Epidermal melanocyte (primary cell): ENCODE results near the gene MORF4L1.
"Not testable (repeated sequence)": the region's sequence is repeated elsewhere in the genome, so short reads cannot be mapped to it uniquely, and the experiment has no call there.

ENCODE experiments used
- DNase-seq: peaks from one replicate; pipeline ENCODE4 v3.0.0; 2011; ENCODE audit warnings: low spot score; ENCODE audit not compliant: insufficient read length

MORF4L1 gene

DNA sequence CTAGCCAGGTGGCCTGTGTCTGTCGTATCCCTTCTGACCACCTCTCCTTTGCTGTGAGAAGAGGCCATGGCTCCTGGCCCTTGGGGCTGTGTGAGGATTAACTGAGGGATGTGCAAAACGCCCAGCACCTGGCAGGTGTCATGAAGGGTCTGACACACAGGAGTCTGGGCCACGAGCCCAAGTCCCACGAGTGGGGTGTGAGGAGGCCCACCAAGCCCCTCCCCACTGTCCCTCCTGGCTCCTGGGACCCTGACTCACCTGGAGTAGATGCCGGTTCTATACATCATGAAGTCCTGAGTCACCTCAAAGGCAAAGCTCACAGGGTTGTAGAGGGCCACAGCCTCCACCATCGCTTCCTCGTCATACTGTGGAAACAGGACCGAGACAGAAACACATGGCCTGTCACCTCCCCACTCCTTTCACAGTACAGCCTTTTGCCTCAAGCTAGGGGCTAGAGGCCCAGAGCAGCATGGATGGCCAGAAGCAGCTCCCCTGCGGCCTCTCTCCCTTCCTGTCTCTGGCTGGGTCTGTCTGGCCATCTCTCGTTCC is 52.5 kb downstream of the MORF4L1 start:
- no peak for DNase-seq

- no peak for DNase-seq
These were observed 53.5 kb downstream of the MORF4L1 start for GRCh38 chr15:78925956-78926743.

GRCh38 chr15:78927077-78927790 is 54.5 kb downstream of the MORF4L1 start:
- DNase-seq, result no peak

- not testable (repeated sequence) for DNase-seq
These were observed 55.5 kb downstream of the MORF4L1 start for GRCh38 chr15:78928176-78928575.

GRCh38 chr15:78928616-78929093 is 56.0 kb downstream of the MORF4L1 start:
- no peak for DNase-seq

DNA sequence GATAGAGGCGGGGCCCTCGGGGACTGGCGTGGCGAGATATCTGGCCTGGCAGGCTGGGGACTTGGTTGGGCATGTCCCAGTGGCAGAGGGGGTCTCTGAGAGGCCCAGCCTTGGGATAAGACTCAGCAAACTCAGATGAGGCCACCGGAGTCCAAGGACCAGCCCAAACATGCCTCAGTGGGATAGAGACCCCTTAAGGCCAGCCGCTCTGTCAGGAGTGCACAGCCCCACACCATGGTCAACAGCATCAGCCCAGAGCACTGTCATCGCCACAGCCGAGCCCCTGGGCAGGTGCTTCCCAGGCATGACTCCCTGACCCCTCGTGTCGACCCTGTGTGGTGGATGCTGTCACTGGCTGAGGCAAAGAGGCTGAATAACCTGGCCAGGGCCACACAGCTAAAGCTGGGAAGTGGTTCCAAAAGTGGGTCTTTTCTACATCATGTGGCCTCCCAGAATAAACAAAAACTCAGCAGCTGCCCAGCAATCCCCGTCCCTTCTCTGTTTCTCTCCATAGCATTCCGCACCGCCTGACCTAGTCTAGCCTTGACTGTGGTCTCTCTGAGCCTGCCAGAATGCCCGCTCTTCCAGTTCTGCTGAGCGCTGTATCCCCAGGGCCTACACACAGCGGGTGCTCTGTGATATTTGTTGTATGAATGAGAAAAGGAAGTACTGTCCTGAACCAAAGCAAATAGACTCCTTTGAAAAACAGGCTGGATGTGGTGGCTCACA is 57.0 kb downstream of the MORF4L1 start:
- DNase-seq, result no peak

DNA sequence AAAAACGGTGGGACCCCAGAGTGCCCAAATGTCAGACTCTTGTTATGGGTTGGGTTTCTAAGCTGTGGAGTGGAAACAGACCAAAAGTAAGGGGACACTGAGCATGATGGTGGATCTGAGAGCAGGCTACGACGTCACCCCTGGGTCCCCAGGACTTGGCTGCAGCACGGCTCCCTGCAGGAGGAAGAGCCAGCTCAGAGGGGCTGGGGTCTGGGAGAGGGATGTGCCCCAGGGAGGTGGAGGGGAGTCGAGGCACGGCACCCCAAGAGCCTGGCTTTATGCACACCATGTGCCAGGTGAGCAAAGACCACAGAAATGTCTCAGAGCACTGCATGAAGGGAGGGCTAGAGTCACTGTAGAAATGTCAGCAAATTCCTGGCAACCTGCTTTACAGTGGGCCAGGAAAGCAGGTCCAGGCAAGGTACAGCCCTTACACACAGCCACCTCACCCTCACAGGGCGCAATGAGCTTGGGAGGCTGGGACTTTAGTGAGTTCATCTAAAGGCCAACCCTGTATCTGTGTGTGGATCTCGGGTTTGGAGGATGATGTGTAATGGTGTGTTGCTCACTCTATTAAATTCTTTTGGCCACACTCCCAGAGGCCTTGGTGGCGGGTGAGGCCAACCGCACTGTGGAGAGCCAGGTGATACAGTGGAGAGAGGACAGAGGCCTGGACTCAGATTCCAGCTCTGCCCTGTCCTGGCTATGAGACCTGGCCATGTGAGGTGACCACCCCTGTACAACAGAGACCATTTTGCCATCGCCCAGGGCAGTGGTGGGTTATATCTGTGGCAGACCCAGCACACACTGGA is 58.1 kb downstream of the MORF4L1 start:
- no peak for DNase-seq

DNA sequence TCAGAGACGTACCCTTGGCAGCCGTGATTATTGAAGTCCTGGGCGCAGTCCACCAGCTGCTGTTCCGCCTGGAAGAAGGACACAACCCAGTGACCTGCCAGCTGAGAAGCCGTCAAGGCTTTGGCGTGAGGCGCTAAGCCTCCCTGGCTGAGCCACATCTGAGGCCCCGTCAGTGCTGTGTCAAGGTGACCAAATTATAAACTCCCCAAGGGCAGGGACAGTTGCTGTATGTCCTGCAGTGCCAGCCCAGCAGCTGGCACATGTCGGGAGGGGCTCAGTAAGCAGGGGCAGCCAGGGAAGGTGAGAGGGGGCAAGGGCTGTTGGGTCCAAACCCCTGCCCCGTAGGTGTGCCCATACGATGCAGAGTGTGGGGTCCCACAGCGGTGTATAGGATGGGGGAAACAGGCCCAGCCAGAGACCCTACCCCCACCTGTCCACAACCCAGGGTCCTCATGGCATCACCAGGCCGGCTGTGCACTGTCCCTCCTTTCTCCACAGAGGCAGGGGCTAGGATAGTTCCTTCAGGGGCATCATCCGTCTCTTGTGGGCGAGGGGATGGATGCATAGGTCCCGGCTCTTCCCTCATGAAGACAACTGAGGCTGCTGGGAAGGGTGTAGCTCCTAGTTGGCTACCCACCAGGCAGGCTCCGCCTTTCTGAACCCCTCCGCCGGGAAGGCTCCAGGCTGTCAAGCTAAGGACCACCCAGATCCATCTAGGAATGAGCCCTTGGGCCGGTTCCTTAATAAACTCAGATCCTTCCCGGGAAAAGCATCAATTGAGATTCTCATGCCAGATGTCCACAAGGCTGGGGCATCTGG is 59.0 kb downstream of the MORF4L1 start:
- no peak for DNase-seq

GRCh38 chr15:78932258-78932808 is 59.6 kb downstream of the MORF4L1 start:
- no peak for DNase-seq

DNA sequence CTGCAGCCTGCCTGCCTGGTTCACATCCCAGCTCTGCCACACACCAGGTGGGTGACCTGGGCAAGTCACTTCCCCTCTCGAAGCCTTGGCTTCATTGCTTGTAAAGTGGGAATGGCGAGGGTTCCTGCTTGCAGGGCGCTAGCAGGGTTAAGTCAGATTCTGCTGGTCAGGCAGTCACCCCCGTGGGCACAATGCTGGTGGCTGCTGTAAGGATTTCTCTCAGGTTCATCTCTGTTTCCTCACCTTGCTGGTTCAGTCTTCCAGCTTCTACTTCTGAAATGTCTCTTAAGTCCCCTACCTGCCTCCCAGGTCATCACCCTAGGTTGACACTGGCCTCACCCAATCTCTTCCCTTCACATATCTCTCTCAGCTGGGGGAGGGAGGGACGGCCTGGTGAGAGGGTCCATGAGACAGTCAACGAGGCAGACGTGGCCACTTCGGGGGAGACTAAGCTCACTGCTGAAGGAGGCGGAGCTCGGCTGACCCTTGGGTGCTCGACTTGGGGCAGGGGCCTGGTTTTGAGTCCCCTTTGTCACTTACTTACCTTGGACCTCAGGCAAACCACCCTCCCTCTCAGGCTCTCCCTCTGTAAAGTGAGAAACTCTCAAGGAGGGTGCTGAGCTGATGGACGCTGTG is 60.6 kb downstream of the MORF4L1 start:
- no peak for DNase-seq

GRCh38 chr15:78933823-78934654 is 61.3 kb downstream of the MORF4L1 start:
- DNase-seq, result no peak

GRCh38 chr15:78934655-78935023 is 61.9 kb downstream of the MORF4L1 start:
- DNase-seq, result no peak

- no peak for DNase-seq
These were observed 64.5 kb downstream of the MORF4L1 start for GRCh38 chr15:78937132-78937739.

GRCh38 chr15:78938658-78939488 is 66.2 kb downstream of the MORF4L1 start:
- no peak for DNase-seq

GRCh38 chr15:78942741-78943140 is 70.1 kb downstream of the MORF4L1 start:
- DNase-seq, result no peak

- no peak for DNase-seq
These were observed 71.0 kb downstream of the MORF4L1 start for GRCh38 chr15:78943692-78944091.

DNA sequence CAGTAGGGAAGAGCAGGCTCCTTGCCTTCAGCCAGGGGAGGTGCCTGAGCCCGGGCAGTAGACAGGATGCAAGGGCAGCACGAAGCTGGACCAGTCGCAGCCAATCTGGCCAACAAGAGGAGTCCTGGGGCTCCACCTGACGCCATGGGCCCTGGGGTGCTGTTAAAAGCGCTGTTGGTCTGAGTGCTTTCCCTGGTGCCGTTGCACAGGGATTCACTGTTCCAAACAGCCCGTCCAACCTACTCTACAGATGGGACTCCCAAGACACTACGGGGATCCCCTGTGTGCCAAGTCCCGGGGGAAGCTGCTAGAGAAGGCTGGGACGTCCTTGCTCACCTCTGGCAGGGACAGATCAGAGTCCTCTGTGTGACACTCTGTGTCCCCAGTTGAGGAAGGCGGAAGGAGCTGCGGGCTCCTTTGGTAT is 71.5 kb downstream of the MORF4L1 start:
- no peak for DNase-seq
